Coronary artery (tissue), 2 donors: ENCODE data around the gene CTIF.

ENCODE experiments used
- DNase-seq: peaks from one replicate; pipeline ENCODE4 v3.0.0-alpha.2; 2017; ENCODE audit warnings: low spot score
- H3K27ac ChIP-seq, 2 donors: fragments of 200-600 bp; sonication (generic); one replicate each; pipeline ENCODE4 v1.5.1; 2016 to 2019
- H3K4me3 ChIP-seq: fragments of 200-600 bp; sonication (generic); 2 replicates; pipeline ENCODE4 v1.5.1; 2016; ENCODE audit warnings: mild to moderate bottlenecking, moderate library complexity
- CTCF ChIP-seq: fragments of 200-600 bp; sonication (generic); IDR thresholded peaks from one replicate; pipeline ENCODE4 v1.5.1; 2019; ENCODE audit warnings: antibody characterized with exemption

Gene CTIF

GRCh38 chr18:48740068-48740440 lies 201.2 kb downstream of the CTIF start:
- no peak for DNase-seq
- Histone ChIP-seq H3K4me3 (no peak overlapping the region), H3K27ac (peak overlapping the region; percentile 41 to 65)
- TF ChIP-seq CTCF = no peak

- H3K4me3 ChIP-seq = no peak overlapping the region
- no peak for DNase-seq
- peak overlapping the region; percentile 41 to 65 for H3K27ac ChIP-seq
- TF ChIP-seq CTCF = no peak
Measured at GRCh38 chr18:48740851-48741485, 202.1 kb downstream of the CTIF start.

- Histone ChIP-seq H3K4me3 (no peak overlapping the region), H3K27ac (peak overlapping the region; percentile 71 to 81)
- no peak for DNase-seq
- TF ChIP-seq CTCF = no peak
Measured at GRCh38 chr18:48741866-48742265, 203.0 kb downstream of the CTIF start.

- no peak for TF ChIP-seq CTCF
- Histone ChIP-seq H3K4me3 (no peak overlapping the region), H3K27ac (peak overlapping the region; percentile 71 to 81)
- DNase-seq = no peak
Measured at GRCh38 chr18:48742304-48742703, 203.5 kb downstream of the CTIF start.

GRCh38 chr18:48742706-48743475 lies 204.1 kb downstream of the CTIF start:
- no peak for TF ChIP-seq CTCF
- DNase-seq = peak; percentile 81
- no peak overlapping the region for H3K4me3 ChIP-seq
- H3K27ac ChIP-seq = peak overlapping the region; percentile 71 to 81

GRCh38 chr18:48743886-48744285 lies 205.1 kb downstream of the CTIF start:
- Histone ChIP-seq H3K4me3 (no peak overlapping the region), H3K27ac (peak overlapping the region; percentile 71 to 81)
- no peak for DNase-seq
- TF ChIP-seq CTCF = no peak

- no peak for TF ChIP-seq CTCF
- H3K27ac ChIP-seq = peak overlapping the region; percentile 41 to 56
- H3K4me3 ChIP-seq = no peak overlapping the region
- DNase-seq = no peak
Measured at GRCh38 chr18:48745293-48745692, 206.5 kb downstream of the CTIF start.
